ENCODE results near the gene GRAP. TPM values are rescaled to one million over a fixed set of nuclear protein-coding genes. Genes with fewer than 3 reads are reported as not detected.

The GRAP gene
- total and polyA plus RNA-seq, 9 of the 15 experiments (the other 6 are each of a cell fraction or from before 2014, with no cell fraction given): 0.07 to 0.41 (median 0.19) TPM; not detected in 5

DNA sequence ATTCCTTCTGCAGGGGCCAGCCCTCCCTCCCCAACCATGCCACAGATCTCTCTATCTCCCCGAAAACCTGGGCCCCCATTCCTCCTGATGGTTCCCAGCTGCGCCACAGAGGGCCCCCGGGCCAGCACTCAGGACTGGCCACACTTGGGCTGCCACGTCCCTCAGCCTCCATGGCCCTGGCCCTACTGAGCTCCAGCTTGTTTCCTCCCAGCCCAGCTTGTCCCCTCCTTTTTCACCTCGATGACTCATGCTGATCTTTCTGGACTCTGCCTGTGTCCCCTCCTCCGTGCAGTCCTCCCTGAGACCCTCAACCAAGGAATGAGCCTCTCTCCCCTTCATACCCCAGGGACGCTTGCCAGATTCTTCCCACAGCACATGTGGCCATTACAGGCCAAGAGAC lies 31.3 kb downstream of the GRAP start (continued):
- TF ChIP-seq VEZF1 (CRISPR knock-in tag; IDR thresholded peaks at IDR 0.05): no peak

DNA sequence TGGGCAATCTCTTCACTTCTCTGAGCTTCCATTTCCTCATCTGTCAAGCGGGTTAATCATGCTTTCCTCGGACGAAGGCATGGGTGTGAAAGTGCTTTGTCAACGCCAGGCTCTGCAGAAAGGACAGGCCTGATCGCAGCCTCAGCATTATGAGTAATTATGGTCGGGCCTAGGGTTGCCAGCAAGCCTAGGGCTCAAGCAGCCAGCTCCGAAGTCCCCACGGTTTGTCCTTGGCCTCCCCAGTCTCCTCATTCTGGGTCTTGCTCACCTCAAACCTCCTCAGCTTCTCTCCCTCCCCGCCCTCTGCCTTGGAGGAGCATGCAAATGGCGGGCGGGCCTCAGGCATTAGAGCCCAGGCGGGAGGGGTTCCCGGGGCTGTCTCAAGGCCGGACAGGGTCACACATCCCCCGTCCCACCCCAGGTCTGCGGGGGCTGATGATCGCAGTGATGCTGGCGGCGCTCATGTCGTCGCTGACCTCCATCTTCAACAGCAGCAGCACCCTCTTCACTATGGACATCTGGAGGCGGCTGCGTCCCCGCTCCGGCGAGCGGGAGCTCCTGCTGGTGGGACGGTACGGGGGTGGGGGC lies 32.0 kb downstream of the GRAP start:
- BruUV-seq (replicated peaks): no TSS peak
- no peak for FAIRE-seq
- peaks cover 6 to 27% of the 10 kb centered on the region in 2 experiments; a peak in 4 of 5 replicates for H3K4me1 ChIP-seq (replicated peaks in 1 of 2; ENCODE audit: control insufficient read depth in 2 of 2, insufficient read depth in 2 of 2, low read length in 2 of 2)
- H3K9me3 ChIP-seq (replicated peaks; ENCODE audit: control insufficient read depth, insufficient read depth, low read depth, low read length): no peaks in the 10 kb centered on the region
- no peak overlapping the region for H3K4me3 ChIP-seq
- 45% methylated on average over 9 of the region's 29 CpGs for WGBS (ENCODE audit: insufficient coverage, low coverage, missing lambda C conversion rate)
- no peak overlapping the region for H3K4me2 ChIP-seq (ENCODE audit: insufficient read depth, low read length)
- H4K20me1 ChIP-seq (replicated peaks; ENCODE audit: control insufficient read depth, insufficient read depth, low read length): no peaks in the 10 kb centered on the region
- H3K79me2 ChIP-seq (ENCODE audit: control insufficient read depth, insufficient read depth, low read length): no peaks in the 10 kb centered on the region
- H2AFZ ChIP-seq (ENCODE audit: low read depth, low read length): peak overlapping the region; percentile 45; the same call in 1 of the 2 replicates
- in situ Hi-C loops (cut with MboI): loop anchor here (5.0 kb wide), 1 partner anchor 37 kb away; no protein-coding TSS in a partner anchor
- intact Hi-C loops (cut with micrococcal nuclease): no loop called here
- no peaks in the 10 kb centered on the region for H3K36me3 ChIP-seq (ENCODE audit: control insufficient read depth, insufficient read depth, low read length)
- no peaks in the 10 kb centered on the region for H3K27me3 ChIP-seq (ENCODE audit: control insufficient read depth in 2 of 2, insufficient read depth in 2 of 2, low read length in 2 of 2)
- H3K9ac ChIP-seq (ENCODE audit: insufficient read depth in 1 of 2, low read depth in 2 of 2, low read length in 2 of 2): peak overlapping the region in 1 of 2 experiments; percentile 35; a peak in 1 of 4 replicates
- ChIA-PET POLR2A (no interaction called here), CTCF (ENCODE audit: low intra/inter-chr PET ratio) (no interaction called here)
- no peak for ATAC-seq
- no peak overlapping the region for H3K27ac ChIP-seq (ENCODE audit: extremely low read depth, low read depth, low read length)
- DNase-seq (ENCODE audit: extremely low read depth in 1 of 4, low spot score in 3 of 4): no peak
- no peaks in the 10 kb centered on the region for H3K9me1 ChIP-seq (ENCODE audit: control insufficient read depth, insufficient read depth, low read length)
- TF ChIP-seq ZBTB33 (CRISPR knock-in tag; IDR thresholded peaks at IDR 0.05) (no peak), ZNF507 (tag; conservative IDR thresholded peaks at IDR 0.05) (no peak), THRA (IDR thresholded peaks at IDR 0.05) (no peak), USF2 (CRISPR knock-in tag; IDR thresholded peaks at IDR 0.05) (no peak), EWSR1 (IDR thresholded peaks at IDR 0.05; ENCODE audit: borderline replicate concordance, low read depth, partially characterized antibody) (no peak), CCAR2 (IDR thresholded peaks at IDR 0.05; ENCODE audit: low read depth, low read length) (no peak), ZNF785 (CRISPR knock-in tag; IDR thresholded peaks at IDR 0.05) (no peak), U2AF2 (optimal IDR thresholded peaks at IDR 0.05; ENCODE audit: low read depth, low read length) (no peak), SMARCB1 (IDR thresholded peaks at IDR 0.05; ENCODE audit: insufficient read length, low read depth) (no peak), ZNF384 (IDR thresholded peaks at IDR 0.05; ENCODE audit: low read depth, low read length) (no peak)
- TF ChIP-seq, protein P1, sequence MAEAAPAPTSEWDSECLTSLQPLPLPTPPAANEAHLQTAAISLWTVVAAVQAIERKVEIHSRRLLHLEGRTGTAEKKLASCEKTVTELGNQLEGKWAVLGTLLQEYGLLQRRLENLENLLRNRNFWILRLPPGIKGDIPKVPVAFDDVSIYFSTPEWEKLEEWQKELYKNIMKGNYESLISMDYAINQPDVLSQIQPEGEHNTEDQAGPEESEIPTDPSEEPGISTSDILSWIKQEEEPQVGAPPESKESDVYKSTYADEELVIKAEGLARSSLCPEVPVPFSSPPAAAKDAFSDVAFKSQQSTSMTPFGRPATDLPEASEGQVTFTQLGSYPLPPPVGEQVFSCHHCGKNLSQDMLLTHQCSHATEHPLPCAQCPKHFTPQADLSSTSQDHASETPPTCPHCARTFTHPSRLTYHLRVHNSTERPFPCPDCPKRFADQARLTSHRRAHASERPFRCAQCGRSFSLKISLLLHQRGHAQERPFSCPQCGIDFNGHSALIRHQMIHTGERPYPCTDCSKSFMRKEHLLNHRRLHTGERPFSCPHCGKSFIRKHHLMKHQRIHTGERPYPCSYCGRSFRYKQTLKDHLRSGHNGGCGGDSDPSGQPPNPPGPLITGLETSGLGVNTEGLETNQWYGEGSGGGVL (CRISPR knock-in tag; IDR thresholded peaks at IDR 0.05): no peak

All from K562 (cell line).